ENCODE data around the gene MAP1B. TPM values are rescaled to one million over a fixed set of nuclear protein-coding genes. Genes with fewer than 3 reads are reported as not detected.

Gene MAP1B
- total and polyA plus RNA-seq, 2 of the 4 experiments (the other 2 are of a cell fraction), result 41.1 to 183 TPM

DNA sequence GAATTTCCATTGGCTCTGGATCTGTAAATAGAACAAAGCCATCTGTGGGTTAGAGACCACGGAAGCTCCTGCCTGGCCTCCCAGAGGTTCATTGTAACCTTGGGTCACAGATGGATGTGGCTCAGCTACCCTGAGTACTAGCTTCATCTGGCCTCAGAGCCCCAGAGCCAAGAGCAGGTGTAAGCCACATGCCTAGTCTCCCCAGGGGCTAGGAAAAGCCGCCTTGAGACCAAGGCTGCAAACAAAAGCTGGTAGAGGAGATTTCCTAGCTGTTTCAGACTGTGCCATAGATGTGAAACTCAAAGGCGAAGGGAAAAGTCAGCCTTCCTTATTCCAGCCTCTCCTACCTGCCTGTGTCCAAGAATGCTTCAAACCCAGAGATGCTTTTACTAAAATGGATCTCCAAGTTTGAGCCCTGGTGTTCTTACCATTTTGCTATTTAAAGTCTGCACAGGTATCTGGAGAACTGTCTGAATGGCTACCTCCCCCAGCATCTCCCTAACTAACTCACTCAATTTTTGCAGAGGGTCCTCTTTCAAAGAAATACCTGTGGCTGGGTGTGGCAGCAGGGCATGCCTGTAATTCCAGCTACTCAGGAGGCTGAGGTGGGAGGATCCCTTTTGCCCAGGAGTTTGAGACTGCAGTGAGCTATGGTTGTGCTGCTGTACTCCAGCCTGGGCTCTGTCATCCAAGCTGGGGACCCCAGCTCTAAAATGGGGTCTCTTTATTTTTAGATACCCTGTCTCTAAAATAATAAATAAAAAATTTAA is 42.3 kb upstream of the MAP1B start:
- H3K4me1 ChIP-seq (ENCODE audit: control insufficient read depth, insufficient read depth, low read length), result peaks cover 13% of the 10 kb centered on the region
- H4K91ac ChIP-seq (ENCODE audit: insufficient read depth, low read depth, low read length), result no peak overlapping the region; the same call in 1 of the 2 replicates
- H2BK5ac ChIP-seq (ENCODE audit: low read depth, low read length, poor library complexity, severe bottlenecking), result no peak overlapping the region
- no peaks in the 10 kb centered on the region for H3K9me3 ChIP-seq (ENCODE audit: control insufficient read depth, insufficient read depth, low read length)
- H3K9me1 ChIP-seq (ENCODE audit: insufficient read depth, low read length), result peaks cover 12% of the 10 kb centered on the region
- H2AFZ ChIP-seq (replicated peaks; ENCODE audit: low read length, poor library complexity), result no peak overlapping the region
- H3K9ac ChIP-seq (ENCODE audit: low read depth, low read length), result no peak overlapping the region
- no peak overlapping the region for H2AK5ac ChIP-seq (ENCODE audit: low read depth, low read length)
- ATAC-seq (ENCODE audit: low read depth), result no peak
- no peak overlapping the region for H2BK120ac ChIP-seq (ENCODE audit: low read depth, low read length)
- no peak overlapping the region for H3K27ac ChIP-seq (ENCODE audit: insufficient read depth, low read length)
- no peak overlapping the region for H3K14ac ChIP-seq (replicated peaks; ENCODE audit: low read depth, low read length)
- no peak overlapping the region for H4K8ac ChIP-seq (ENCODE audit: low read depth in 2 of 2, low read length in 2 of 2)
- dilution Hi-C loops (cut with HindIII; ENCODE audit: low sequenced_read_pairs, unreplicated experiment) (no loop called here), intact Hi-C loops (cut with micrococcal nuclease) (loop anchor here (5.0 kb wide), 1 partner anchor 242 kb away; no protein-coding TSS in a partner anchor), in situ Hi-C loops (cut with MboI; ENCODE audit: low sequenced_read_pairs) (no loop called here)
- POLR2A ChIA-PET (ENCODE audit: unreplicated experiment), result no interaction called here
- CTCF ChIA-PET, result interaction anchor here (0.6 kb wide), 1 partner anchor 229 kb away, joined by 8 read pairs; no protein-coding TSS in a partner anchor
- no peak overlapping the region for H2BK15ac ChIP-seq (ENCODE audit: low read depth, low read length)
- DNase-seq, result no peak
- peaks cover 5% of the 10 kb centered on the region for H3K27me3 ChIP-seq (ENCODE audit: control insufficient read depth, insufficient read depth, low read length)
- H3K36me3 ChIP-seq (ENCODE audit: control insufficient read depth, insufficient read depth, low read length), result no peaks in the 10 kb centered on the region
- no TSS peak for BruUV-seq (replicated peaks)
- WGBS, 2 experiments (ENCODE audit: extremely low coverage in 2 of 2, insufficient read length in 1 of 2), result 40% methylated on average over 1 of the region's 3 CpGs; no CpG with 5 or more reads in 1 of the 2 experiments
- TF ChIP-seq, protein P1, sequence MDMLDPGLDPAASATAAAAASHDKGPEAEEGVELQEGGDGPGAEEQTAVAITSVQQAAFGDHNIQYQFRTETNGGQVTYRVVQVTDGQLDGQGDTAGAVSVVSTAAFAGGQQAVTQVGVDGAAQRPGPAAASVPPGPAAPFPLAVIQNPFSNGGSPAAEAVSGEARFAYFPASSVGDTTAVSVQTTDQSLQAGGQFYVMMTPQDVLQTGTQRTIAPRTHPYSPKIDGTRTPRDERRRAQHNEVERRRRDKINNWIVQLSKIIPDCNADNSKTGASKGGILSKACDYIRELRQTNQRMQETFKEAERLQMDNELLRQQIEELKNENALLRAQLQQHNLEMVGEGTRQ (IDR thresholded peaks at IDR 0.05; ENCODE audit: low read depth, low read length), result no peak
- TF ChIP-seq, protein P2, sequence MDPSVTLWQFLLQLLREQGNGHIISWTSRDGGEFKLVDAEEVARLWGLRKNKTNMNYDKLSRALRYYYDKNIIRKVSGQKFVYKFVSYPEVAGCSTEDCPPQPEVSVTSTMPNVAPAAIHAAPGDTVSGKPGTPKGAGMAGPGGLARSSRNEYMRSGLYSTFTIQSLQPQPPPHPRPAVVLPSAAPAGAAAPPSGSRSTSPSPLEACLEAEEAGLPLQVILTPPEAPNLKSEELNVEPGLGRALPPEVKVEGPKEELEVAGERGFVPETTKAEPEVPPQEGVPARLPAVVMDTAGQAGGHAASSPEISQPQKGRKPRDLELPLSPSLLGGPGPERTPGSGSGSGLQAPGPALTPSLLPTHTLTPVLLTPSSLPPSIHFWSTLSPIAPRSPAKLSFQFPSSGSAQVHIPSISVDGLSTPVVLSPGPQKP (IDR thresholded peaks at IDR 0.05; ENCODE audit: borderline replicate concordance, low read depth, low read length), result no peak
- TF ChIP-seq RFX5 (IDR thresholded peaks at IDR 0.05; ENCODE audit: low read depth, low read length) (no peak), NFE2L2 (IDR thresholded peaks at IDR 0.05; ENCODE audit: low read depth, low read length) (no peak), RAD21 (IDR thresholded peaks at IDR 0.05; ENCODE audit: low read length) (no peak), POLR2A (IDR thresholded peaks at IDR 0.05; ENCODE audit: low read depth, low read length) (no peak), MAFK (IDR thresholded peaks at IDR 0.05; ENCODE audit: low read depth, low read length) (no peak), MXI1 (IDR thresholded peaks at IDR 0.05; ENCODE audit: borderline replicate concordance, low read depth, low read length) (no peak), BHLHE40 (IDR thresholded peaks at IDR 0.05; ENCODE audit: low read depth, low read length) (no peak), SMC3 (IDR thresholded peaks at IDR 0.05; ENCODE audit: low read depth, low read length) (no peak), RCOR1 (IDR thresholded peaks at IDR 0.05; ENCODE audit: insufficient replicate concordance, low read length) (no peak), CHD1 (IDR thresholded peaks at IDR 0.05; ENCODE audit: low read depth, low read length) (no peak), MAZ (IDR thresholded peaks at IDR 0.05; ENCODE audit: borderline replicate concordance, low read depth, low read length) (no peak), FOS (IDR thresholded peaks at IDR 0.05; ENCODE audit: low read depth, low read length) (no peak)
- TF ChIP-seq, protein P3, sequence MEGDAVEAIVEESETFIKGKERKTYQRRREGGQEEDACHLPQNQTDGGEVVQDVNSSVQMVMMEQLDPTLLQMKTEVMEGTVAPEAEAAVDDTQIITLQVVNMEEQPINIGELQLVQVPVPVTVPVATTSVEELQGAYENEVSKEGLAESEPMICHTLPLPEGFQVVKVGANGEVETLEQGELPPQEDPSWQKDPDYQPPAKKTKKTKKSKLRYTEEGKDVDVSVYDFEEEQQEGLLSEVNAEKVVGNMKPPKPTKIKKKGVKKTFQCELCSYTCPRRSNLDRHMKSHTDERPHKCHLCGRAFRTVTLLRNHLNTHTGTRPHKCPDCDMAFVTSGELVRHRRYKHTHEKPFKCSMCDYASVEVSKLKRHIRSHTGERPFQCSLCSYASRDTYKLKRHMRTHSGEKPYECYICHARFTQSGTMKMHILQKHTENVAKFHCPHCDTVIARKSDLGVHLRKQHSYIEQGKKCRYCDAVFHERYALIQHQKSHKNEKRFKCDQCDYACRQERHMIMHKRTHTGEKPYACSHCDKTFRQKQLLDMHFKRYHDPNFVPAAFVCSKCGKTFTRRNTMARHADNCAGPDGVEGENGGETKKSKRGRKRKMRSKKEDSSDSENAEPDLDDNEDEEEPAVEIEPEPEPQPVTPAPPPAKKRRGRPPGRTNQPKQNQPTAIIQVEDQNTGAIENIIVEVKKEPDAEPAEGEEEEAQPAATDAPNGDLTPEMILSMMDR (conservative IDR thresholded peaks at IDR 0.05; ENCODE audit: low read depth, low read length), result no peak
- no peak overlapping the region for H4K5ac ChIP-seq (ENCODE audit: low read depth, low read length)
- no peak overlapping the region; the same call in 1 of the 2 replicates for H2BK20ac ChIP-seq (ENCODE audit: low read depth, low read length)
- no peak overlapping the region for H3K4ac ChIP-seq (ENCODE audit: low read depth, low read length)
- no peak overlapping the region for H2AK9ac ChIP-seq (replicated peaks; ENCODE audit: low read depth, low read length, poor library complexity)
- H3K4me2 ChIP-seq (ENCODE audit: low read depth, low read length), result no peak overlapping the region
- H3K79me1 ChIP-seq (ENCODE audit: low read depth in 1 of 2, low read length in 2 of 2), result 0 out of 4 replicates have a peak, but pooled peaks cover 0 to 4% of the 10 kb centered on the region in 2 experiments
- H3K4me3 ChIP-seq (ENCODE audit: insufficient read depth, low read depth, low read length), result no peak overlapping the region
- no peak overlapping the region for H3K23ac ChIP-seq (ENCODE audit: low read depth, low read length)
- H3K56ac ChIP-seq (ENCODE audit: extremely low read depth, insufficient read depth, low read length), result no peak overlapping the region
- no peak overlapping the region for H3K18ac ChIP-seq (ENCODE audit: low read depth, low read length)
- no peaks in the 10 kb centered on the region for H4K20me1 ChIP-seq (ENCODE audit: insufficient read depth, low read length)
